Activated naive CD4-positive, alpha-beta T cell treated with anti-CD3 and anti-CD28 coated beads, Interleukin-2, amount 50 U/mL, for 24 hours (primary cell): ENCODE measurements around the gene STX11.
A peak's percentile ranks its signal among the peaks of the same experiment; 100 is the strongest.
"Not testable (repeated sequence)": the region's sequence is repeated elsewhere in the genome, so short reads cannot be mapped to it uniquely, and the experiment has no call there.

ENCODE experiments used
- H3K27ac Mint-ChIP-seq: one replicate; pipeline ENCODE4 v1.8.0; 2021; ENCODE audit warnings: mild to moderate bottlenecking, mixed read lengths
- H3K27me3 Mint-ChIP-seq: one replicate; pipeline ENCODE4 v1.8.0; 2021; ENCODE audit warnings: mixed read lengths
- H3K36me3 Mint-ChIP-seq: one replicate; pipeline ENCODE4 v1.8.0; 2021; ENCODE audit warnings: mixed read lengths
- H3K4me1 Mint-ChIP-seq: one replicate; pipeline ENCODE4 v1.8.0; 2021; ENCODE audit warnings: mixed read lengths
- H3K4me3 Mint-ChIP-seq: one replicate; pipeline ENCODE4 v1.8.0; 2021; ENCODE audit warnings: mild to moderate bottlenecking, mixed read lengths
- H3K9me3 Mint-ChIP-seq: one replicate; pipeline ENCODE4 v1.8.0; 2021; ENCODE audit warnings: mixed read lengths

Gene STX11

GRCh38 chr6:144179237-144179636 is 28.9 kb downstream of the STX11 start:
- Mint-ChIP-seq H3K4me1 (peaks cover 49% of the 10 kb centered on the region), H3K4me3 (no peak overlapping the region), H3K36me3 (peaks cover 12% of the 10 kb centered on the region)

GRCh38 chr6:144179828-144180227 is 29.5 kb downstream of the STX11 start:
- H3K36me3 Mint-ChIP-seq: peaks cover 12% of the 10 kb centered on the region
- H3K4me3 Mint-ChIP-seq: no peak overlapping the region
- peaks cover 49% of the 10 kb centered on the region for H3K4me1 Mint-ChIP-seq
- H3K27ac Mint-ChIP-seq: no peak overlapping the region
- no peaks in the 10 kb centered on the region for H3K27me3 Mint-ChIP-seq
- H3K9me3 Mint-ChIP-seq: no peaks in the 10 kb centered on the region

More at GRCh38 chr6:144179237-144179636, 28.9 kb downstream of the STX11 start:
- Mint-ChIP-seq H3K9me3 (no peaks in the 10 kb centered on the region), H3K27ac (no peak overlapping the region), H3K27me3 (no peaks in the 10 kb centered on the region)

DNA sequence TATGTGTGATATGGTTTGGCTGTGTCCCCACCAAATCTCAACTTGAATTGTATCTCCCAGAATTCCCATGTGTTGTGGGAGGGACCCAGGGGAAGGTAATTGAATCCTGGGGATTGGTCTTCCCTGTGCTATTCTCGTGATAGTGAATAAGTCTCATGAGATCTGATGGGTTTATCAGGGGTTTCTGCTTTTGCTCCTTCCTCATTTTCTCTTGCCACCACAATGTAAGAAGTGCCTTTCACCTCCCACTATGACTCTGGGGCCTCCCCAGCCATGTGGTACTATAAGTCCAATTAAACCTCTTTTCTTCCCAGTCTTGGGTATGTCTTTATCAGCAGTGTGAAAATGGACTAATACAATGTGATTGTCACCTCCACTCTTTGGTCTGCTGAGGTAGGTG is 30.0 kb downstream of the STX11 start:
- H3K4me3 Mint-ChIP-seq, H3K27me3 Mint-ChIP-seq, H3K27ac Mint-ChIP-seq, H3K9me3 Mint-ChIP-seq: not testable (repeated sequence)
- H3K36me3 Mint-ChIP-seq: peaks cover 13% of the 10 kb centered on the region
- peaks cover 49% of the 10 kb centered on the region for H3K4me1 Mint-ChIP-seq

GRCh38 chr6:144181639-144182038 is 31.3 kb downstream of the STX11 start:
- H3K27ac Mint-ChIP-seq: peak overlapping the region; percentile 59
- peaks cover 49% of the 10 kb centered on the region for H3K4me1 Mint-ChIP-seq
- no peaks in the 10 kb centered on the region for H3K27me3 Mint-ChIP-seq
- peaks cover 15% of the 10 kb centered on the region for H3K36me3 Mint-ChIP-seq
- H3K4me3 Mint-ChIP-seq: no peak overlapping the region
- no peaks in the 10 kb centered on the region for H3K9me3 Mint-ChIP-seq

GRCh38 chr6:144184186-144184585 is 33.9 kb downstream of the STX11 start:
- H3K4me1 Mint-ChIP-seq: peaks cover 33% of the 10 kb centered on the region
- not testable (repeated sequence) for H3K27ac Mint-ChIP-seq, H3K27me3 Mint-ChIP-seq, H3K4me3 Mint-ChIP-seq, H3K9me3 Mint-ChIP-seq
- H3K36me3 Mint-ChIP-seq: peaks cover 25% of the 10 kb centered on the region

DNA sequence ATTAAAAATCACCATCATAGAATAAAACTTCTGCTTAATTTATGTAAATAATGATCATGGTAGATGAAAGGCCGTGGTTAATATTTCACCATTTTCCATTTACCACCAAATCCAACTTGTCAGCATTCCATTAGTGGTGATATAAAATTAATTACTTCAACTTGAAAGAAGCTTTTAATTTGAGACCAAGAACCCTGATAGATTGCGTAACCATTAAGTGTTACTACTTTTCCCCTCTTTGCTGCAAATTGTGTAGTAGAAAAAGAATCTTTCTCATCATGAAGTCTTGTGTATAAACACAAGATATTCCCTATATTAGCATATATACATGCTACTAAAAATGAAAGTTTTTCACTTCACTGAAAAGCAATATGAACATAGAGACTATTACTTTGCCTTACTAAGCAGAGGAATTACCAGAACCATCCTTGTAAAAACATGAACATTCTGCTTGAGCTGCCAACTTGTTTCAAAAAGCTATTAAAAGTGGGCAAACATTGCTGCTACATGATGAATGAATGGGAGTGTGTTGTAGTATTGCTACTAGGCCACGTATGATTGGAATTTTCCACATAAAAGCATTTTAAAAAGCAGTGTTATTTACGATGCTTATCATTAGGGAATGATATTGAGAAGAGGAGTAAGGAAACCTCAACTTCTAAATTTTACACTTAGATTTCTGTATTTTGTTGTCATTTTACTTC is 35.0 kb downstream of the STX11 start:
- H3K36me3 Mint-ChIP-seq: peaks cover 29% of the 10 kb centered on the region
- no peak overlapping the region for H3K27ac Mint-ChIP-seq
- no peak overlapping the region for H3K4me3 Mint-ChIP-seq
- no peaks in the 10 kb centered on the region for H3K9me3 Mint-ChIP-seq
- no peaks in the 10 kb centered on the region for H3K27me3 Mint-ChIP-seq
- H3K4me1 Mint-ChIP-seq: peaks cover 23% of the 10 kb centered on the region

DNA sequence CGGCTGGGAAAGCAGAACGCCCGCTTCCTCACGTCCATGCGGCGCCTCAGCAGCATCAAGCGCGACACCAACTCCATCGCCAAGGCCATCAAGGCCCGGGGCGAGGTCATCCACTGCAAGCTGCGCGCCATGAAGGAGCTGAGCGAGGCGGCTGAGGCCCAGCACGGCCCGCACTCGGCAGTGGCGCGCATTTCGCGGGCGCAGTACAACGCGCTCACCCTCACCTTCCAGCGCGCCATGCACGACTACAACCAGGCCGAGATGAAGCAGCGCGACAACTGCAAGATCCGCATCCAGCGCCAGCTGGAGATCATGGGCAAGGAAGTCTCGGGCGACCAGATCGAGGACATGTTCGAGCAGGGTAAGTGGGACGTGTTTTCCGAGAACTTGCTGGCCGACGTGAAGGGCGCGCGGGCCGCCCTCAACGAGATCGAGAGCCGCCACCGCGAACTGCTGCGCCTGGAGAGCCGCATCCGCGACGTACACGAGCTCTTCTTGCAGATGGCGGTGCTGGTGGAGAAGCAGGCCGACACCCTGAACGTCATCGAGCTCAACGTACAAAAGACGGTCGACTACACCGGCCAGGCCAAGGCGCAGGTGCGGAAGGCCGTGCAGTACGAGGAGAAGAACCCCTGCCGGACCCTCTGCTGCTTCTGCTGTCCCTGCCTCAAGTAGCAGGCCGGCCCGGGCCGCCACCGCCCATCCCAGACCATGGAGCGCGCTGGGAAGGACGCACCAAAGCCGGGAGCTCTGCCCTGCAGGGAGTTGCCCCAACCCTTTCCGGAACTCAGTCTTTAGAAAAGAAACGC is 36.7 kb downstream of the STX11 start:
- Mint-ChIP-seq H3K4me1 (peaks cover 13% of the 10 kb centered on the region), H3K36me3 (peaks cover 23% of the 10 kb centered on the region)

GRCh38 chr6:144189351-144189750 is 39.0 kb downstream of the STX11 start:
- Mint-ChIP-seq H3K4me1 (no peaks in the 10 kb centered on the region), H3K27ac (no peak overlapping the region), H3K27me3 (no peaks in the 10 kb centered on the region), H3K9me3 (no peaks in the 10 kb centered on the region), H3K4me3 (no peak overlapping the region), H3K36me3 (peaks cover 19% of the 10 kb centered on the region)

More for the DNA sequence above, 36.7 kb downstream of the STX11 start:
- H3K27ac Mint-ChIP-seq: no peak overlapping the region
- H3K4me3 Mint-ChIP-seq: no peak overlapping the region
- no peaks in the 10 kb centered on the region for H3K9me3 Mint-ChIP-seq
- no peaks in the 10 kb centered on the region for H3K27me3 Mint-ChIP-seq

GRCh38 chr6:144190080-144190479 is 39.8 kb downstream of the STX11 start:
- Mint-ChIP-seq H3K36me3 (peaks cover 19% of the 10 kb centered on the region), H3K9me3 (no peaks in the 10 kb centered on the region), H3K27ac (no peak overlapping the region), H3K27me3 (no peaks in the 10 kb centered on the region), H3K4me3 (no peak overlapping the region), H3K4me1 (no peaks in the 10 kb centered on the region)

GRCh38 chr6:144190593-144190992 is 40.3 kb downstream of the STX11 start:
- no peaks in the 10 kb centered on the region for H3K4me1 Mint-ChIP-seq
- H3K27me3 Mint-ChIP-seq: no peaks in the 10 kb centered on the region
- peaks cover 16% of the 10 kb centered on the region for H3K36me3 Mint-ChIP-seq
- no peaks in the 10 kb centered on the region for H3K9me3 Mint-ChIP-seq
- H3K27ac Mint-ChIP-seq: no peak overlapping the region
- H3K4me3 Mint-ChIP-seq: no peak overlapping the region

DNA sequence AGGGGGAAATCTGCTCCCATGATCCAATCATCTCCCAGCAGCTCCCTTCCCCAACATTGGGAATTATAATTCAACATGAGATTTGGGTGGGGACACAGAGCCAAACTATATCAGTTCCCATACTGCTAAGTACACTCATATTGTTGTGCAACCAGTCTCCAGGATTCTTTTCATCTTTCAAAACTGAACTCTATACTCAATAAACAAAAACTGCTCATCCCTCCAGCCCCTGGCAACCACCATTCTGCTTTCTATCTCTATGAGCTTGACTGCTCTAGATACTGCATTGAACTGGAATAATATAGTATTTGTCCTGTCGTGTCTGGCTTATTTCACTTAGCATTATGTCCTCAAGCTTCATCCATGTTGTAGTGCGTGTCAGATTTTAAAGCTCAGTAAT is 42.9 kb downstream of the STX11 start:
- Mint-ChIP-seq H3K4me3 (no peak overlapping the region), H3K36me3 (peaks cover 7% of the 10 kb centered on the region), H3K27me3 (no peaks in the 10 kb centered on the region), H3K4me1 (peaks cover 2% of the 10 kb centered on the region), H3K9me3 (no peaks in the 10 kb centered on the region), H3K27ac (no peak overlapping the region)

DNA sequence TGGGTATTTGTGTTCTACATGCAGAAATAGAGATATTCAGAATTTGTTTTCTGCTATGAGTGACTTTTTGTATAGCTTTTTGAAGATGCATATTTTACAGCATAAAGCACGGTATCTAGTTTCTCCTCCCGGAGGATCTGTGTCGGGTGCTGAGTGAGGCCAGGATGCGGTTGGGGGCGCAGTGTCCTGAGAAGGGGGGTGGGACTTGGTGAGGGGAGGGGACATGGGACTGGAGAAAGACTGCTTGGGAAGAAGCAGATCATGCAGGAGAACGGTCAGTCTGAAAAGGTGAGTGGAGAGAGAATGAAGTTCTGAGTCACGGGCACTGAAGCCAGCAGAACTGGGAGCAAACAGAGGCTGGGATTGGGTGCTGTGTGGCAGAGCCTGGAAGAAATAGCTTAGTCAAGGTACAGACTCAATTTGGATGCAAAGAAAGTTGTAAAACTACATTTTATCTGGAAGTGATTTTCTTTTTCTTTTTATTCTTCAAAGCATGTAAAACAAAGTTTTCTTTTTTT is 44.0 kb downstream of the STX11 start:
- Mint-ChIP-seq H3K4me3 (no peak overlapping the region), H3K36me3 (peaks cover 5% of the 10 kb centered on the region), H3K9me3 (no peaks in the 10 kb centered on the region), H3K4me1 (peaks cover 14% of the 10 kb centered on the region), H3K27ac (no peak overlapping the region), H3K27me3 (no peaks in the 10 kb centered on the region)

DNA sequence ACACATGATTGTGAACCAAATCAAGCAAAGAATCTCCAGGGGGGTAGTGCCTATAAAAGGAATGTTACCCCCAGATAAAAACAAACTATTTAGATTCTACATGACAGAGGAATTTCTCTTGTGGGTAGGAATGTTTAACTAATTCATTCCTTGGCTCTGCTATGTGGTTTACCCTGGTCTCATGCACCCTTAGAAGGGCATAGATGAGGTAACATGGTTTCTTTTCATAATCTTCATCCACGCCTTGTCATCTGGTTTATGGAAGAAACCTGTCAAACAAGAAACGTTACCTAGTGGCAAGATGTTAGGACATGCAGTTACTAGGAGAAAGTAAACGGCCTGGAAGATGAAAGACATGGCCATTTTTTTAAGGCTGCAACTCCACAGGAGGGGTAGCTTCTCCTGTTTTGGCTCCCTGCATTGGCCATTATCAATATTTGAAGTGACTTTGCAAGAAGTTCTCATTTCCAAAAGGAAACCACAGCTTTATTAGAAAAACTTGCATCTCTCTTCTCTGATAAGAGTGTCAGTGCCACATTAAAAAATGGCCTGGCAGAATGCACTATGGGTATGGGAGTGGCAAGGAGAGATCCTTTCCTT is 45.5 kb downstream of the STX11 start:
- Mint-ChIP-seq H3K9me3 (no peaks in the 10 kb centered on the region), H3K4me1 (peaks cover 14% of the 10 kb centered on the region), H3K27me3 (no peaks in the 10 kb centered on the region), H3K36me3 (peaks cover 1% of the 10 kb centered on the region), H3K4me3 (no peak overlapping the region), H3K27ac (no peak overlapping the region)

GRCh38 chr6:144197919-144198318 is 47.6 kb downstream of the STX11 start:
- H3K4me1 Mint-ChIP-seq: peaks cover 14% of the 10 kb centered on the region
- H3K36me3 Mint-ChIP-seq: peaks cover 3% of the 10 kb centered on the region
- H3K27ac Mint-ChIP-seq: no peak overlapping the region
- H3K9me3 Mint-ChIP-seq: peaks cover 5% of the 10 kb centered on the region
- no peaks in the 10 kb centered on the region for H3K27me3 Mint-ChIP-seq
- H3K4me3 Mint-ChIP-seq: no peak overlapping the region

- H3K4me1 Mint-ChIP-seq: peaks cover 14% of the 10 kb centered on the region
- H3K36me3 Mint-ChIP-seq: peaks cover 6% of the 10 kb centered on the region
- no peak overlapping the region for H3K4me3 Mint-ChIP-seq
- H3K9me3 Mint-ChIP-seq: peaks cover 19% of the 10 kb centered on the region
- H3K27me3 Mint-ChIP-seq: peaks cover 15% of the 10 kb centered on the region
- H3K27ac Mint-ChIP-seq: no peak overlapping the region
These were observed 52.7 kb downstream of the STX11 start for GRCh38 chr6:144202879-144203468.
